HG03342 (cell line): Measurements from ENCODE around the gene KCMF1.
"Not testable (repeated sequence)": the region's sequence is repeated elsewhere in the genome, so short reads cannot be mapped to it uniquely, and the experiment has no call there.

Experiments used
- ATAC-seq: cut with Tn5 transposase; IDR thresholded peaks from one replicate; pipeline ENCODE4 v1.9.1; 2021; ENCODE audit warnings: mild to moderate bottlenecking, moderate library complexity; ENCODE audit not compliant: unreplicated experiment

KCMF1 gene

DNA sequence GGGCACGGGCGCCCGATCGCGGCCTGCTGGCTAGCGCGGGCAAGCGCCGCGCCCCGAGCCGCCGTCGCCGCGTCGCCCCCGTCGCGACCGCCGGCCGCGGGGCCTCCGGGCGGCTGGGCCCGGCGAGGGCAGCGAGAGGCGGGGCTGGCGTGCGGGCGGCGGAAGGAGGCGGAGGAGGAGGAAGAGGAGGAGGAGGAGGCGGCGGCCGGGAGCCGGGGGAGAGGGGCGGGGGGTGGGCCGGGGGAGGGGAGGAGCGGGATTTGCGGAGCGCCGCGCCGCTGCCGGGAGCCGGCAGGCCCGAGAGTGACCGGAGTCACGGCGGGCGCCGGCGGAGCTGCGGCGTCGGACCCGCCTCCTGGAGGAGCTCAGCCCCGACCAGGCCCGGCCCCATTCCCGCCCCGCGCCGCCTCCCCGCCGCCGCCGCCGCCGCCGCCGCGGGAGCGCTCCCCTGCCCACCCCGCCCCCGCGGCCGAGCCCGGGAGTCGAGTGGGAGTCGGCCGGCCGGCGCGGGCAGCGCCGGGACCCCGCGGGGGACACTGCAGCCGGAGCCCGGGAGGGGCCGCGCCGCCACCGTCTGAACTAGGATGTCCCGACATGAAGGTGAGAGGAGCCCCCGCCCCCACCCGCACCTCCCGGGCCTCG, at the start of gene KCMF1:
KCMF1 (plus strand) TSS at position 294 of the 642 bp plus-strand sequence; CDS start at position 585, 291 bp downstream.
- peak; percentile 42 for ATAC-seq

DNA sequence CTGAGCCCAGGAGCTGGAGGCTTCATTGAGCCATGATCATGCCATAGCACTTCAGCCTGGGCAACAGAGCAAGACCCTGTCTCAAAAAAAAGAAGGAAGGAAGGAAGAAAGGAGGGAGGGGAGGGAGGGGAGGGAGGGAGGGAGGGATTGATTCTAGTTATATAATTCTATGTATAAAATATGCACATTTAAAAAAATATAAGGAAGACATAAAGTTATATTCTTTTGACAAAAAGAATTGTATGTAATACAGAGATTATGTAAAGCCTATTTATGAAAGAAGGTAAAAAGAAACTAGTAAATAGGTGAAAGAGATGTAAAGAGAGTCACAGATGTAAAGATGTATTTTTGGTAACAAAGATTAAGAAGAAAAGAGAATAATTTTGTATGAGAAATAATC, 48.0 kb upstream of the KCMF1 start:
- ATAC-seq, result no peak

DNA sequence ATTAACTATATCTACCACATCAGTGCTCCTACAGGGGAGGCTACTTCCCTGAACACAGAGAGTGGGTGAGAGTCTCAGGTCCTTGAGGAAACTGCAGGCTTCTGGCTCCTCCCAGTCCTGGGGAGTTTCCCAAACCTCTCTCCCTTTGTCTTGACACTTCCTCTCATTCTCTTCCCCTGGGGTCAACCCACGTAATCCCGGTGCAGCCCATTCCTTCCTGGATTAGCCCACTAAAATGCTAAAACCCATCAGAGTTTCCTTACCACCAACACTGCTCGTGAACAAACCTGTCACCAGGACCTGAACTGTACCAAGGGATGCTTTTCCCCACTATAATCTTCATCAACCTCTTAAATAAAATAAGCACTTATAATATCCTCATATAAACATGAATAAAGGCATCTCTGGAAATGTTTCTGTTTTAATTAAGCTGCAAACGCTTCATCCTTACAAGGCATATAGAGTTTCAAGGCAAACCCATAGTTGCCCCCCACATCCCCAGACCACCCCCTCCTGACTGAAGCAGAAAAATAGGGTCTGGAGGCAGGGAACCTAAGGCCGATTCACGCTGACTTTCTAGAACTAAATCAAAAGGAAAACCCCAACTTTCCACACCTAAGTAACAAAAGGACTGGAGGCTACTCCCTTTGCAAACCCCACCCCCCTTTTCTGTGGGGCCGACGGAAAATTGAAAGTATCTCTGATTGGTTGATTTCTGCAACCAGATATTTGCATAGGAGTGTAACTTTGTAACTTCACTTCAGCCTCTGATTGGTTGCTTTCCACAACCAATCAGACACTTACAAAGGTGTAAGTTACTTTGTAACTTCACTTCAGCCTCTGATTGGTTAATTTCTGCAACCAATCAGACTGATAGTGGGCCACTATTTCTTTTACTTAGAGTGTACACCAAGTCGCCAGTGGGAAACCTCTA, 46.5 kb upstream of the KCMF1 start:
- ATAC-seq, result peak; percentile 18

DNA sequence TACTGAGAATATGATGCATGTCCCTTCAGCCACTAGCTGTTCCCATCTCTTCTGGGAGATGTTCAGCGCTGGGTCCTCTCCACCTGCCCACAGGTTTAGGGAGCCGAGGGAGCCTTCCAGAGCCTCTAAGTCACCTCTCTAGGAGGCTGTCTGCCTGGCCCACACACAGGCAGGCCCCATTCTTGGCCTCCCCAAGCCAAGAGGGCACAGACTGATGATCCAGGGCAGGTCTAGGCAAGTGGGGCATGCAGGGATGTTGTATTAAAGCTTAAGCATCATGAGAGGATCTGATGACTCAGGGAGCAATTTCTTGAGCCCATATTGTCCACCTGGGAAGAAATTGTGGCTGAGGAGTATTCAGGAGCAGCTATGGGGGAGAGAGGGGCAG, 45.6 kb upstream of the KCMF1 start:
- ATAC-seq, result no peak

DNA sequence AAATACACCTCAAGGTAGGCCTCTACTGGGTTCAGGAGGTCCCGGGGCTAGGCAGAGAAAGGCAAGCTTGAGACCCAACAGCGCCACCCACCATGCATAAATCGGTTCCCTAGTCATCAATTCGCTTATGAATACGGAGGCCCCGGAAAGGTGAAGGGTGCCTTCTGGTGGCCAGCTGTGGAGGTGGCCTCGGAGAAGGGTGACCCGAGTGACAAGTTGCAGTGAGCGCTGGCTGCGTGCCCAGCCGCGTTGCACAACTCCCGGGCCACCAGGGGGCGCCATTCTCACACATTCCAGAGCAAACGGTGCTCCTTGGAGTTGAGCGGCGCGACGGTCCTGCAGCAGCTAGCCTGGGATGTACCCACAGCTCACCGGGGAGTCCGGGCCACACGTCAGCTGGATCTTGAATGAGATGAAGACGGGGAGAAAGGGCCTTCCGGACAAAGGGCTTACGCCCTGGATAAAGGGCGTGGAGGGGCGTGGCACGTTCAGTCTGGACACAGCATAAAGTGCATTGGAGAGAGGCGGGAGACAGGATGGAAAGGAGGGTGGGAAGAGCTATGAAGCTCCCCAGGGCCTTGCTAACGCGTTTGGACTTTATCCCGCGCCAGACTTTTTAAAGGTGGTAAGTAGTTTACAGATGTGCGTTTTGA, 45.1 kb upstream of the KCMF1 start:
- ATAC-seq, result peak; percentile 79

DNA sequence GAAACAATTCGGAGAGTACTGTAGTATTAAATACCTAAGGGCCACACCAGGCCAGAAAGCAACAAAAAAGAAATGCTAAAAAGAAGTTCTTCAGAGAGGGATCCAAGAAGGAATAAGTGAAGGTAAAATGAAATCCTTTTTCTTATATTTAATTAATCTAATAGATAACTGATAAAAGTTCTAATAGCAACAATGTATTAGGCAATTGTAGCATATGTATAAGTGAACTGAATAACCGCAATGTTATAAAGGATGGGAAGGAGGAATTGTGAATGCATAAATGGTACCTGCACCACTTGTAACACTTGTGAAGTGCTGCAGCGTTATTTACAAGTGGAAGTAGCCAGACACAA, 43.7 kb upstream of the KCMF1 start:
- ATAC-seq, result no peak

DNA sequence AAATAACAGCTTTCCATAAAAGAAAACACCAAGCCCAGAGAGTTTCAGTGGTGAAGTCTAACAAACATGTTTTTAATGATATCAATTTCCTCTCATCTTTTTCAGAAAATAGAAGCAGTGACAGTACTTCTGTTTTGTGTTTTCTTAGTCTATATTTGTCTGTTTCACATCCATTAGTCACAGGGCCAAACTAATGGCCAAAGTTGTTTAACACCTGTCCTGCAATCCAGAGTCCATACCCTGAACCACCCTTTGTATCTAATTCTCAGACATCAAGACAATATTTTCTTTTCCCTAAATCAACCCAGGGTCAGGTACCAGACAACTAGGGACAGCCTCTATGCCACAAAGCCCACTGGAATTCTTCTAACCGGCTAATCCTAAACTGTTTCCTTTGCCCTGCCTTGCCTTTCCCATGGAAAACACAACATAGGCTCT, 39.6 kb upstream of the KCMF1 start:
- peak; percentile 50 for ATAC-seq

DNA sequence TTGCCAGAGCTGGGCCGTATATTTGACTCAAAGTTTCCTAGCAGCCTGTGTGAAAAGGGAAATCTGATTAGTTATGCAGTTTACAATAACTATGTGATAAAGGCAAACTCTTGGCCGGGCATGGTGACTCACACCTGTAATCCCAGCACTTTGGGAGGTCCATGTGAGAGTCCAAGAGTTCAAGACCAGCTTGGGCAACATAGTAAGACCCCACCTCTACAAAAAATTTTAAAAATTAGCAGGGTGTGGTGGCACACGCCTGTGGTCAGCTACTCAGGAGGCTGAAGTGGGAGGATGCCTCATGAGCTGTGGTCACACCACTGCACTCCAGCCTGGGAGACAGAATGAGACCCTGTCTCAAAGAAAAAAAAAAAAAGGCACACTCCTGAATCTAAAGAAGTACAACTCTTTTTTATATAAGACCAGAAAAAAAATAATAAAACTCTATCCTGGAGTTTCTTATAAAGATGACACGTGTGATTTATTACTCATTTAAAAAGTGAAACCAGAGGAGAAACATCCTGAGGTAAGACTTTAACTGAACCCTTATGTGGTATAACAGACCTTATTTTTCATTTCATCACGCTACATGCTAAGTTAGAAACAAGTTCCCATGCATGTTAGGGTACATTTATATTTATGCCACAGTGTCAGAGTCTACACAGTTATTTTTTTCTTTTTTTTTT, 32.6 kb upstream of the KCMF1 start:
- peak; percentile 29 for ATAC-seq

DNA sequence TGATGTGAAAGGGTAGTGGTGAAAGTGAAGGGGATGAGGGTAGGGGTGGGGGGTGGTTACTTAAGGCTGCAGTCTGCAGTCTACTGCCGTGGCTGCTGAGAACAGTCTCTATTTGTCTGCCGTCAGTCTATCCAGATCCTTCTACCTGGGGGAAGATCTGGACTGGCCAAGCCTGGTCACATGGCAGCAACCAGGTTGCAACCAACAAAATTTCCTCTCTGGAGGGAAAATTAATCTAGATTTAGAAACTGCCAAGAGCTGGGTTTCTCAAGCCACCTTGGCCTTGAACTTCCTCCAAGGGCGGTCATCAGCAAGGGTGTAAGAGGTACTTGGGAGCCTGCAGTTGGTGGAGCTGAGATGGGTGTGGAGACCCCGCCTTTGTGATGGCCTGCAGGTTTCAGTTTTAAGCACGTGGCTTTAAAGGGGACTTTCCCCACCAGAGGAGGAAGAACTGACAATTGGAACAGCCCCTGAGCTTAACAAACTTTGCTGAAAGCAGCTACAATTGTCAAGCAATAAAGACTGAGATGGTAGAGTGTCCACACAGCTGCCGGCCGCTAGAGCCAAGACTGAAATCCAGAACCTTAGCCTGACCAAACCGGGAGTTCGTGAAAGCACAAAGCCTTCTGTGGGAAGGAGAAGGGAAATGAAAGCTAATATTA, 31.4 kb upstream of the KCMF1 start:
- ATAC-seq, result peak; percentile 72

DNA sequence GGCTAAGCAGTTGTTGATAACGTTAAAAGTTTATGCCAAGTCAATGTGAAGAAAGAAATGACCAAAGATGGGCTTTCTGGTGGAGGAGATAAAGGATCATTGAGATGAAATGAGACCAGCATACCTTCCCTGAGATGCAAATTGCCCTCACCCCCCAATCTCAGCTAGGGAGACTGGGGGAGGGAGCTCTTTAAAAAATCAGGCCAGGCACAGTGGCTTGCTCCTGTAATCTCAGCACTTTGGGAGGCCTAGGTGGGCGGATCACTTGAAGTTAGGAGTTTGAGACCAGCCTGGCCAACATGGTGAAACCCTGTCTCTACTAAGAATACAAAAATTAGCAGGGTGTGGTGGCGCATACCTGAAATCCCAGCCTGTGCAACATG, 30.9 kb upstream of the KCMF1 start:
- ATAC-seq, result peak; percentile 1

DNA sequence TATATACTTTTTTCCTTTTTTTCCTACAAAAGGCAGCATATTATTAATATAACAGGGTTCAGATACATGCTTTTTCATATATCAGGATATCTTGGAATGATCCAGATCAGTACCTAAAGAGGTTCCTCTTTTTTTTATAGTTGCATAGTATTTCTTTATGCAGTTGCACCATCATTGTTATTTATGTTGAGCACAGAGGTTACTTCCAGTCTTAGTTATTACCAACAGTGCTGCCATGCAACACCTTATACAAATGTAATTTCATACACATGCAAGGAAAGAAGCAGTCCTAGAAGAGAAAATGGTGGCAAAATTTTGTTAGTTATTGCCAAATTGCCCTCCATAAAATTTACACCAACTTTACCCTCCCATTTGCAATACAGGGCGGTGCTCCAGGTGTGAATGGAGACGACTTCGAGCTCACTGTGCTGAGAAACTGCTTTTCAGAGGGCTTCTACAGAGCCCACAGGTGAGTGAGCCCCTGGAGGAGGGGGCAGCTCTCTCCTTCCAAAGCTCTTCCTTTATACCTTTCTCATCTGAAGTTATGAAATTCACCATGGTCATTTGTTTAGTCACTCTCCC, 30.0 kb upstream of the KCMF1 start:
- no peak for ATAC-seq

DNA sequence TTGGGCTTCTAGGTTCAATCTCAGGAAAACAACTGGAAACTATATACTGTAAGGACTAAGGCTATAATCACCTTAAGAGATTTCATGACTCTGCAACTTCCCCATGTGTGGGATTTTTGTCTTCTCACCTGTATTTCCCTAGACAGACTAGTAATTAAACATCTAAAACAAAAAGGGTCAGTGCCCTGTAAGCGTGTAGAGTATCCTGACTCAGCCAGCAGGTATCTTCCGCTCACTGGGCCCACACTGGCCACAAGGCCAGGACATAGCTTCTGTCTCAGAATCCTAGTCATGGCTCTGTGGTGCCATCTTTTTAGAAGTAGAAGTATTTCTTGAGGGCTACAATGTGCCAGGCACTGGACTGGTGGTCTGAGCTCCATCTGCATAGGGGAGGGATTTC, 28.8 kb upstream of the KCMF1 start:
- ATAC-seq, result no peak

DNA sequence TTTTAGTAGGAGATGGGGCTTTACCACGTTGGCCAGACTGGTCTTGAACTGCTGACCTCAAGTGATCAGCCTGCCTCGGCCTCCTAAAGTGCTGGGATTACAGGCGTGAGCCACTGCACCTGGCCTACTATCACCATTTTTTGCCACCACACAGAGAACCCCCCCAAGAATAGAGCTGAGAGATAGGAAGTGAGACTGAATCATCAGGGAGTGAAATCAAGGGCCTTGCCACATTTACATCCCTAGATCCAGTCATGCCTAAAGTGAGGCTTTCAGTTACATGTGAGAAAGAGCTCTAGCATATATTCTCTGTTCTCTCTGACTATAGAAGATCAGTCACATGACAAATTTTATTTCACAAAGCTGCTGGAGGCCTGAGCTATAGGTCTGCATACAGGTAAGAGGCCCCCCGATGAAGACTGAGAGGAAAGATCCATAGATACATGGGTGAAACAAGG, 28.0 kb upstream of the KCMF1 start:
- peak; percentile 39 for ATAC-seq

DNA sequence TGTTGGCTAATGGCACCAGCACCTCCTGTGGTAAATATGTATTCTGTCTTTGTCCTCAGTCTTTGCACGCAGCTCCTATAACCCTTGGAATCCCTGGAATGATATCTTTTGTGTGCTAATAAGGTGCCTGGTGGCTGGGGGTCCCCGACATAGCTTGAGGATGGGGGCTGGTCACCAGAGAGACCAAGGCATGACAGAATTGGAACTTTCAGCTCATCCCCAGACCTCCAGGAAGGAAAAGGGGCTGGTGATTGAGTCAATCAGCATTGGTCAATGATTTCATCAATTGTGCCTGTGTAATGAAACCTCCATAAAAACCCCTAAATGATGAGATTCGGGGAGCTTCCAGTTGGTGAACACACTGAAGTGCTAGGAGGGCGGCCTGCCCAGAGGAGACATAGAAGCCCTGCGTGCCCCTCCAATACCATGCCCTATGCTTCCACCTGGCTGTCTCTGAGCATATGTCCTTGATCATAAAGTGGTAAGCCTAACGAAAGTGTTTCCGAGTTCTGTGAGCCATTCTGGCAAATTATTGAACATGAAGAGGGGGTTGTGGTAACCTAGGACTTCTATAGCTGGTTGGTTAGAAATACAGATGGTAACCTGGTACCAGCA, 26.6 kb upstream of the KCMF1 start:
- ATAC-seq, result no peak

DNA sequence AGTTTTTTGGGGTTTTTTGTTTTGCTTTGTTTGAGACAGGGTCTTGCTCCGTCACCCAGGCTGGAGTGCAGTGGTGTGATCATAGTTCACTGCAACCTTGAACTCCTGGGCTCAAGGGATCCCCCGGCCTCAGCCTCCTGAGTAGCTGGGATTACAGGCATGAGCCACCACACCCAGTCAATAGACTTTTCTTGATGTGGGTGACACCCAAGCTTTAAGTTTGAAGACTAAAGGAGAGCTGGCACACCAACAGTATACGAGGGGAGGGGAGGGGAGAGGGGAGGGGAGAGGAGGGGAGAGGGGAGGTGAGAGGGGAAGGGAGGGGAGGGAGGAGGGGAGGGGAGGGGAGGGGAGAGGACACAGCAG, 25.1 kb upstream of the KCMF1 start:
- not testable (repeated sequence) for ATAC-seq

DNA sequence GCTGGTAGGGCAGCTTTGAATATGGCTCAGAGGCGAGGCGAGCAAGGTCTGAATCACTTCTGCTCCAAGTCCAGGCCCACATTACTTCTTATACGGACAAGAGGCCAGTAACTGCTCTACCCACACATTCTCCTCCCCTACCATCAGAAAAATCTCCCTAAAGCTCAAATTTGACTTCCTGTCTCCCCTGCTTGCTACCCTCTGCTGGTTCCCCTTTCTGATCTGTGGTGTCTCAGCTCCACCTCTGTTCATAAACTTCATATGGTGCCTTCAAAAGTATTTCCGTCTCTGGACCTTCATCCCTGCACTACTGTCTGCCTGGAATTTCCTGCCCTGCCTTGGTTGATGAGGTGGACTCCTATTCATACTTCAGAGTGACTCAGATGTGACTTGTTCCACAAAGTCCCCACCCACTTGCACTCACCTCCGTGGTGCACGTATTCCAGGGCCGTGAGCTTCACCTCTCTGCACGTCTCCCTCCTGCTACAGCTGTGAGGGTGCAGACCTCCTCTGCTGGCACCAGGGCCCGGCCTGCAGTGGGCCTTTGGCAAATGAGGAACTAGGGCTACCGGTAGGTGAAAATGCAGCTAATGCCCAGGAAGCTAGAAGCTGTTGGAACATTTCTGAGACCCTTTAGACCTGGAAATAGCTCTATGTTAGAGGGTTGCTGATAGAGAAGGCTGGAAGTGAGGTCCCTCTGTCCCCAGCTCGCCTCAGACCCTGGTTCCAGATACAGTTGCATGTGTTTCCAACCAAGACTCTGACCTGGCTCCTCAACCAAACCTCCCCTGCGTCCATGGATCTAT, 24.6 kb upstream of the KCMF1 start:
- peak; percentile 63 for ATAC-seq

DNA sequence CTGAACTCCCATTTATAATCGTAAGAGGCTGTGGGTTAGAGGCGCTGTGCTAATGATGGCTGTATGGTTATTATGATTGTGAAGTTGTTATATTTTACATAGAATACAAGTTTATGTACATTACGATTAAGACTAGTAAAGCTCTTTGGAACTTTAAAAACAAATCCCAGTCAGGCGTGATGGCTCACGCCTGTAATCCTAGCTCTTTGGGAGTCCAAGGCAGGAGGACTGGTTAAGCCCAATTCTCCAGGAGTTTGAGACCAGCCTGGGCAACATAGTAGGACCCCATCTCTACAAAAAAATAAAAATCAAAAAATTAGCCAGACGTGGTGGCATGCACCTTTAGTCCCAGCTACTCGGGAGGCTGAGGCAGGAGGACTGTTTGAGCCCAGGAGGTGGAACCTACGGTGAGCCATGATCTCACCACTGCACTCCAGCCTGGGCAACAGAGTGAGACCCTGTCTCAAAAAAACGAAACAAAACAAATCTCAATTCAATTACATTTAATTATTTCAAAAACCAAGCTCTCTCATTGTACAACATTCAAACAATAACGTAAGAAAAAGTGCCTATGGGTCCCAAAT, 23.9 kb upstream of the KCMF1 start:
- ATAC-seq, result no peak

DNA sequence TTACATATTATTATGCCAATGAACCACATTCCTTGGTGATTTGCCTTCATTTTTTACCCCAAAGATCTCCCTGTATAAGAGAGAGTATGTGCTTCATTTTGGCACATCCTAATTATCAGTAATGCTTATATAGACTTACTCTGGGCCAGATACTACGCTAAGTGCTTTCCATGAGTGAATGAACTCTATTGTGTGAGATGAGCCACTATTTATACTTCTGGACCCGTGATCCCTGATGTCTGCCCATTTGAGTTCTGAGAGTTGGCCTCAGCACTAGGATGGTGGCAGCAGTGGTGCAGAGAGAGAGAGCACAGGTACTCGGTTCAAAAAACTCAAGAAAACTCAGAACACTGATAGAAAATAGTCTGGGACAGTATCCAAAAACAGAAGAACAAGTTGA, 17.4 kb upstream of the KCMF1 start:
- ATAC-seq, result no peak

DNA sequence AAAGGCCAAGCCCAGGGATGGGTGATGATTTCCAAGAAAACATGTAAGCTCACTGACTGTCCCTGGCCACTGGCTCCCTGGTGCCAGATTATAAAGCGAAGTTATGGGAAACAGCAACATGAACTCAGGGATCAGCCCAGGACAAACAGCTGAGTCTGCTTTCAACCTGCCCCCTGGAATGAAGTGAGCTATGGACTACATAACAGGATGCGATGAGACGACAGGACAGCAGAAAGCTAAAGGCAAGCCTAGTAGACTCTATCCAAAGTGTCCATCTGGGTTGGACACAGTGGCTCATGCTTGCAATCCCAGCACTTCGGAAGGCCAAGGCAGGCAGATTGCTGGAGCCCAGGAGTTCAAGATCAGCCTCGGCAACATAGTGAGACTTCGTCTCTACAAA, 16.6 kb upstream of the KCMF1 start:
- no peak for ATAC-seq
